ENCODE measurements around the gene LEPR.
"Not testable (repeated sequence)": the region's sequence is repeated elsewhere in the genome, so short reads cannot be mapped to it uniquely, and the experiment has no call there.

Gene LEPR

GRCh38 chr1:65420590-65421350 lies at the start of gene LEPR, which contains the start of gene LEPROT:
Gene LEPR (plus strand): TSS chr1:65420668. CDS start chr1:65565566, 144,898 bp downstream.
Gene LEPROT (plus strand): TSS chr1:65420668. CDS start chr1:65420725, 57 bp downstream.
- DNase-seq, result no peak

- no peak for DNase-seq
These were observed 48.9 kb upstream of the LEPR start for GRCh38 chr1:65371544-65371943.

GRCh38 chr1:65372557-65372956 lies 47.9 kb upstream of the LEPR start:
- DNase-seq, result no peak

GRCh38 chr1:65377496-65378246 lies 42.8 kb upstream of the LEPR start:
- DNase-seq, result no peak

- no peak for DNase-seq
These were observed 42.1 kb upstream of the LEPR start for GRCh38 chr1:65378247-65378946.

GRCh38 chr1:65384426-65384825 lies 36.0 kb upstream of the LEPR start:
- not testable (repeated sequence) for DNase-seq

GRCh38 chr1:65386439-65386838 lies 34.0 kb upstream of the LEPR start:
- DNase-seq, result no peak

- no peak for DNase-seq
These were observed 32.6 kb upstream of the LEPR start for GRCh38 chr1:65387821-65388220.

- no peak for DNase-seq
These were observed 31.4 kb upstream of the LEPR start for GRCh38 chr1:65388908-65389695.

DNA sequence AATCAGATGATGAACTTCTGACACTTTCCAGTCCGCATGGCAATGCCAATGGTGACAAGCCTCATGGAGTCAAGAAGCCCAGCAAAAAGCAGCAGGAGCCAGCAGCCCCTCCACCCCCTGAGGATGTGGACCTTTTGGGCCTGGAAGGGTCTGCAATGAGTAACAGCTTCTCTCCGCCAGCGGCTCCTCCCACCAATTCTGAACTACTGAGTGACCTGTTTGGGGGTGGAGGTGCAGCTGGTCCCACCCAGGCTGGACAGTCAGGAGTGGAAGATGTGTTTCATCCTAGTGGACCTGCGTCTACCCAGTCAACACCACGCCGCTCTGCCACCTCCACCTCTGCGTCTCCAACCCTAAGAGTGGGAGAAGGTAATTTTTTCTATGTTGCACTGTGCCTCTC lies 28.0 kb upstream of the LEPR start:
- DNase-seq, result no peak

DNA sequence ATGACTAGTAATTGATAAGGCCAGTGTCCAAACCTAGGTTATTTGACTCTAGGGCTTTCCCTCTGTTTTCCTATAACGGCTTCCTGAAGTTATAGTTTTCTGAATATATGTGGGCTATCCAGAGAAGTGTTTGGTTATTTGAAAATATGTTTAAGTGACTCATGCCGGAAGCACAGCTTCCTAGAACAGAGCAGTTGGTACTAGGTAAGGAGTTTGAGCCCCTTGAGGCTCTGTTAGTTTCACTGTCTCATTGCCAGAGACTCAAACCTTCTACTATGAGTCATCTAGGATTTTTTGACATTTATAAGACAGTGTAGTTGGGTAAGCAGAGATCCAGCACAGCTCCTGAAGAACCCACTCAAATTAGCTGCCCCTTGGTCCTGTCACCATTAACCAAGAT lies 27.1 kb upstream of the LEPR start:
- no peak for DNase-seq

GRCh38 chr1:65393928-65394327 lies 26.5 kb upstream of the LEPR start:
- no peak for DNase-seq

DNA sequence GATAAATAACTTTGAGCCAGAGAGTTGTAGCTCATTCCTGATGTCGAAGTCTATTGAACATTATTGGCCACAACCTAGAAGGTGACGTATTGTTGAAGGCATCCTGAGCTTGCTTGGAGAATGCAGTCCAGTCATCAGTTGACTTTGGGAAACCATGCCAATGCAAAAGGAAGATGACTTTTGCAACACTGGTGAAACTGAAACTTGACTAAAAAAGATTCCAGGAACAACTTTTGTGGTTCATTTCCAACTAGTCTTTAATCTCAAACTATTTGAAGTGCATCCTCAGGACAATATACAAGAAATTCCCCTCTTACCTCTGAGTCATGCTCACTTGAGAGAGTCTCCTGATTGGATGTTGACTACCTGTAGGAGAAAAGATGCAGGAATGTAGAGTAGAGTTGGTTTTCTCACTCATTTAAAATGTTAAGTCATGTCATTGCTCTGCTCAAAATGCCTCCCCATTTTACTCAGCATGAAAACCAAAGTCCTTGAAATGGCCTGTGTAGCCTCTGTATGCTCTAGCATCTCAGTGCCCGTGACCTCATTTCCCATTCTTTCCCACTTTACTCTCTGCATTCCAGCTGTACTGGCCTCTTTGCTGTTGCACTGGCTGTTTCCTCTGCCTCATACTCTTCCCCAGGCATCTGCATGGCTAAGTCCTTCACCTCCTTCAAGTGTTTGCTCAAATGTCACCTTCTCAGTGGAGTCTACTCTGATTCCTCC lies 24.4 kb upstream of the LEPR start:
- no peak for DNase-seq

GRCh38 chr1:65398083-65398482 lies 22.4 kb upstream of the LEPR start:
- DNase-seq, result no peak

DNA sequence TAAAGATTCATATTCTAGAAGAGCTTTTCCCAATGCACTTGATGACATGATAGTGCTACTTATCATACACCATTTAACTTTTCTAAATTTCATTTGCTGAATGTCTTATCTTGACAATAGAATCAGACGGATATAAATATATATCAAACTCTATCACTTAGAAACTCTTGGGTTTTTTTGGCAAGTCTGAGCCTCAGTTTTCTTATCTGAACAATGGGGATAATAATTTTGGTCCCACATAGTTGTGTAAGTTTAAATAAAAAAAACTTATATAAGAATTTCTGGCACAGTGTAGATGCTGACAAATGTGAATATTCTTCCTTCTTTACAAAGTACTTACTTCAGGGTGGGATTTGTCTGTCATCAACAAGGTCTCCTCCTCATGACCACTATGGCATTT lies 21.5 kb upstream of the LEPR start:
- no peak for DNase-seq

- DNase-seq, result no peak
These were observed 18.9 kb upstream of the LEPR start for GRCh38 chr1:65401612-65402011.

- no peak for DNase-seq
These were observed 15.5 kb upstream of the LEPR start for GRCh38 chr1:65404941-65405340.

GRCh38 chr1:65407877-65408276 lies 12.6 kb upstream of the LEPR start:
- DNase-seq, result no peak

DNA sequence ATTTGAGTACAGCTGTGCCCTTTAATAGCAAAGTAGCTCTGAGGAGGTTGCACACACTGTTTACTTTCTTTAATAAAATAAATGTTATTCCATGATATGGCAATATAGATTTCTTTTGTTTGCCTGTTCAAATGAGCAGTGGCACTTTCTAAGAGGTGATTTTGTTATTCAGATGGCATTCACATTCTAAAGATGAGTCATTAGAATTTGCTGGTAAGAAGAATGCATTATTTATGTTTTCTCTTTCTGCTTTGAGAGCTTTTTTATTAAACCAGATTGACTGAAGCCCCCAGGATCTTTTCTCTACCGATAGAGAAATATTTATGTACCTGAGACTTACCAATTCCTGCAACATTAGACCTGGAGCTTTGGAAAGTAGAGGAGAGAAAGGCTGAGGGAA lies 11.2 kb upstream of the LEPR start:
- no peak for DNase-seq

GRCh38 chr1:65409816-65410326 lies 10.6 kb upstream of the LEPR start:
- DNase-seq, result no peak

DNA sequence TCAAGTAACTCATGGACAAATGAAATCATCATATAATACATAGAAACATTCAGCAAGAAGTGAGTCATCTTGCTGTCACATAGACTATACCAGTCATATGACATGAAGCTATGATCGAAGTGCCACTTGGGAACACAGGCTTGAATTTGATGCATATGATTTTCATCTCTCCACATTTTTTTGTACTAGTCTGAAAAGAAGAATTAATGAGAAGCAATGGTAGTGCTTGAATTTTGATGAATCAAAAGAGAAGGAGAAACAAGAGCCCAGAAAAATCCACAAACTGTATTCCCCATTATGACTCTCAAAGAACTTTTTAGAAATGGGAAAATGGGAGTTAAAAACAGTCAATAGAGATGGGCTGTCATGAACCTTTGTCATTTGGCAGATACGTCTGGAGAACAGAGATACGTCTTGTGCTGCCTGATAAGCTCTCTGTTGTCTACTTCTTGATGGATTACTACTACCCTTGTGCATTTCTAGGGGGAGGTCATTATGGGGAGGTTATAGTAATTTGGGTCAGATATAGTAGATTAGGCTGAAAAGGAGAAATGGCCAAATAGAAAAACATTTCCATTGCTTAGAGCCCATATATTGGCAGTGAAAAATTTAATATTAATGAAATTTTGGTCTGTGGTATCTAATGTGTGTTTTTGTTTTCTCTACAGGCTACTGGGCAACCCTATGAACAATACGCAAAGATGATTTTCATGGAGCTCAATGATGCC lies 8.0 kb upstream of the LEPR start:
- DNase-seq, result no peak
